Limb (tissue), 2 donors: ENCODE data around the gene PROK2.

Source experiments
- DNase-seq, 2 donors: peaks; one replicate each; pipeline ENCODE4 v3.0.0-alpha.2; 2016; ENCODE audit errors: extremely low spot score in 2 of 2

The PROK2 gene

GRCh38 chr3:71786551-71786950 is 1.6 kb upstream of the PROK2 start:
- peak; percentile 37 to 76 for DNase-seq

- peak in 1 of 2 donors; percentile 36 for DNase-seq
These were observed 1.2 kb upstream of the PROK2 start for GRCh38 chr3:71786217-71786549.

- peak; percentile 23 to 54 for DNase-seq
These were observed 726 bp upstream of the PROK2 start for GRCh38 chr3:71785532-71786216.

GRCh38 chr3:71784201-71784913 is 591 bp downstream of the PROK2 start:
- DNase-seq = peak in 1 of 2 donors; percentile 42

GRCh38 chr3:71783152-71783551 is 1.8 kb downstream of the PROK2 start:
- DNase-seq = no peak

- DNase-seq = no peak
These were observed 4.5 kb downstream of the PROK2 start for GRCh38 chr3:71780430-71780829.

- no peak for DNase-seq
These were observed 5.1 kb downstream of the PROK2 start for GRCh38 chr3:71779674-71780377.

- no peak for DNase-seq
These were observed 6.6 kb downstream of the PROK2 start for GRCh38 chr3:71778353-71778752.

- no peak for DNase-seq
These were observed 8.4 kb downstream of the PROK2 start for GRCh38 chr3:71776538-71776937.

- no peak for DNase-seq
These were observed 13.1 kb downstream of the PROK2 start for GRCh38 chr3:71771884-71772283.

- no peak for DNase-seq
These were observed 13.8 kb downstream of the PROK2 start for GRCh38 chr3:71771126-71771525.

- no peak for DNase-seq
These were observed 21.5 kb downstream of the PROK2 start for GRCh38 chr3:71763426-71763825.

- DNase-seq = no peak
These were observed 24.8 kb downstream of the PROK2 start for GRCh38 chr3:71760140-71760539.

GRCh38 chr3:71759401-71759800 is 25.5 kb downstream of the PROK2 start:
- DNase-seq = no peak

- no peak for DNase-seq
These were observed 26.9 kb downstream of the PROK2 start for GRCh38 chr3:71758091-71758490.

GRCh38 chr3:71754610-71755253 is 30.2 kb downstream of the PROK2 start:
- DNase-seq = no peak

- DNase-seq = peak in 1 of 2 donors; percentile 75
These were observed 31.0 kb downstream of the PROK2 start, which contains the start of gene GPR27 for GRCh38 chr3:71753701-71754609. GPR27 (plus strand) TSS chr3:71753855; CDS start chr3:71754050, 195 bp downstream.

- no peak for DNase-seq
These were observed 31.9 kb downstream of the PROK2 start for GRCh38 chr3:71752831-71753700.

GRCh38 chr3:71751602-71752001 is 33.3 kb downstream of the PROK2 start:
- no peak for DNase-seq

- no peak for DNase-seq
These were observed 40.2 kb downstream of the PROK2 start for GRCh38 chr3:71744738-71745137.
